ENCODE data around the gene ITPK1.

The ITPK1 gene

DNA sequence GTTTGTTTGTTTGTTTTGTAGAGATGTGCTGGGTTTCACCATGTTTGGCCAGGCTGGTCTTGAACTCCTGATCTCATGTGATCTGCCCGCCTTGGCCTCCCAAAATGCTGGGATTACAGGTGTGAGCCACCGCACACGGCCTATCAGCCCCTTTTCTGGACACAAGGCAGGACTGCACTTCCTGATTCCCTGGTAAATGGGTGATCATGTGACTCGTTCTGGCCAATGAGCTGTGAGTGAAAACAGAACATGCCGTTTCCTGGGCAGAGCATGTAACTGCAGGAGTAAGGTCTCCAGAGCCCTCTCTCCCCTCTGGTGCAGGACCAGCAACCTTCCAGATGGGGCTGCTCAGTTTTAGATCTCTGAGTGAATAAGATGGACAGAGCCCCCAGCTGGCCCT is 92.7 kb downstream of the ITPK1 start:
- no peak for DNase-seq

DNA sequence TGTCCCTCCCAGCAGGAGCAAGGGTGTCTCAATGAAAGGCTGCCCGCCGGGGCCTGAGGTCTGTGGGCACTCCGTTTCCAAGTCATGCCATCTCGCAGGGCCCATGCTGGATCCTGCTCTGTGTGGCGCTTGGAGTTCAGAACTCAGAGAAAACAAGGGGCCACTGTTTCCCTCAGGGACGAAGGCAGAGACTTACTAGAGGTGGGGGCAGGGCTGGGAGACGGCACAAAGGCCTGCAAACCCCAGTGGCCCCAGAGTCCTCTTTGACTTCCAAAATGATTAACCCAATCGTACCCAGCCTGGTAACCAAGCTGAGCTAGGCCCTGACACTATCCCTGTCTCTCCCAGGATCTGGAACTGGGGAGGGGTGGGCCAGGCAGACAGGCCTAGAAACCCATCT is 95.8 kb downstream of the ITPK1 start:
- DNase-seq: no peak

DNA sequence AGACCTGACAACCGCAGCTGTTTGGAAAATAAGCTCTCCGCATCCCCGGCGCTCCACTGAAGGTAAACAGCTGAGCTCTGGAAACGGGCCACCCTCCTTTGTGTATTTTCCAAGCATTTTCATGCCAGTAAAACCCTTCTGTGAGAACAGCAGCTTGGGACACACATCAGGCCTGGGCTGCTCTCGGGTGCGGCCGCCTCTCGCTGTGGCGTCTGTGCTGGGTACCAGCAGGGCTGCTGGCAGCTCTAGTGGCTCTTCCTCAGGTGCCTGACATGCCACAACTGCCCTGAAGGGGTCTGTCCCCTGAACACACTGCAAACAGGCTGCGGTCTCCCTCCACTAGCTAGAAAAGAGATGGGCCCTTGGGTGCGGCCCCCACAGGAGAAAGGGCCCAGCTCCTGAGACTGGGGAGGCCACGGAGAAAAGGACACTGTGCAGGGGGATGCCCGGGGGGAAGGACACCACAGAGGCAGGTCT is 96.3 kb downstream of the ITPK1 start:
- DNase-seq: peak; percentile 31

DNA sequence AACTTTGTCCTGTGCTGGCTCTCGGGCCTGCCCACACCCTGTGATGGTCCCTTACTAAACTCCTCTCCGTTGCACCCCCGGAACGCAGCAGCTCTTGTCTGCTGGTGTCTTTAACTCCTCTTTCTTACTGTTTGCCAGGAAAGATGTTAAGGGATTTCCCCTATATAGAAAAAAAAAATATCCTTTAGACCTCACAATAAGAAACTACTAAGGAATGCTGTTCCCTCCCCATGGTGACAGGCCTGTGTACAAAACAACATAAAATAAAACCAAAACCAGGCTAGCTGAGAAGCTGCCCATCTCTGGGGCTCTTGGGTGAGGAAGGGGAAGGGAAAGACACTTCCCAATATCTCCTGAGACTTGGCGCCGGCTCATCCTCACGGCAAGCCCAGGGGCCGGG is 97.4 kb downstream of the ITPK1 start:
- no peak for DNase-seq

DNA sequence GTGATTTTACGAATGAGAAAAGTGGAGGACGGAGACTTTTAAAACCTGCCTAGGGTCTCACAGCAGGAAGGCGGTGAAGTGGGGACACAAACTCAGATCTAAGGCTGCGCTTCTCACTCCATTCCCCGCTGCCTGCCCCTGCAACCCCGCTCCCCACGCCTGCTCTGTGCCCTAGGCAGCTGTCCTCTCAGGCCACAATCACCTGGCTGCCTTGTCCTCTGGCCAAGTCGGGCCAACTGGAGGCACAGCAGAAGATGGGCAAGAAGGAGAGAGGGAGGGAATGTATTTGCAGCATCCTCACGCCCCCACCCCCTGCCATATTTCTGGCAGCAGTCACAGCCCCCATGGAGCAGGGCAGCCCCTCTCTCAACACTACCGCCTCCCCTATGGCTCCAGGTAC is 97.8 kb downstream of the ITPK1 start:
- no peak for DNase-seq

DNA sequence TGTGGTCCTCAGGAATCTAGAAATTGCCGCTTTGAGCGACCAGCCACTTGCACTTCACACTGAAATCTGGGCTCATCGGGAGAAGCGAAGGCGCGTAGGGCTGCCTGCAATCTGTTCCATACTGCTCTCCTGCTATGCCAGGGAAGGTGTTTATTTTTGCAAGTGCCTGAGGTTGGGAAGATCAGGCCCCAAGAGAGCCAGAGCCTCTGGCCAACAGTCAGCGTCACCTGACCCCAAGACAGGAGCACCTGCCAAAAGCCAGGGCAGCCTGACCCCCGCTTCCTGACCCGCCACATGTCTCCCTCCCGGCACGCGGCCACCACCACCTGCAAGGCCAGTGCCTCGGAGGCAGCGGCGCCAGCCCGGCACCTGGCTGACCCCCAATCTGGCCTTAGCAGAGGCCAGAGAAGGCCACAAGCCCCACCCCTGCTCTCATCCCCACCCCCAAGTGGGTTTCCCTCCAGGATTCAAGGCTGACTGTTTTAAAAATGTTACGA is 98.4 kb downstream of the ITPK1 start:
- no peak for DNase-seq

DNA sequence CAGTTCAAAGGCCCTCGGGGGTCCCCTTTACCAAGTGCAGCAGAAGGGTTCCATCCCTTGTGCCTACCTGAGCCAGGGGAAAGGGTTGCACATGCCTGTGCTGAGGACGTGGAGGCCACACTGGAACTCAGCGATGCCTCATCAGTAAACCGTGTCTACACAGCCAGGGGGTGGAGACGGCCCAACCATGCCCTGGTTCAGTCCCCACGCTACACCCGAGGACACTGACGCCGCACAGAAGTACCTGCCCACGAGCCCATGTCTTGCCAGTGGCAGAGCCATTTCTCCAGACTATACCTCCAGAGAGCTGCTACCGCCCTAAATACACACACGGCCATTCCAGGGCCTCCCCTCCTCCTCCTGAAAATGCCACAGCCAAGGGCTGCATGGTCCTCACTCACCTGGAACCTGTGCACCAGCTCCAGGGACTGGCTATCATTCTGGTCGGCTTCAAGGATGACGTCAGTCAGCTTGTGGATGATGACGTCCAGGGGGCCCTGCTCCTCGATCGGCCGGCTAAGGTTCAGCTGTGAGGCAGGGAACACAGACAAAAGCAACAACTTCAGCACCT is 99.4 kb downstream of the ITPK1 start:
- DNase-seq: no peak

DNA sequence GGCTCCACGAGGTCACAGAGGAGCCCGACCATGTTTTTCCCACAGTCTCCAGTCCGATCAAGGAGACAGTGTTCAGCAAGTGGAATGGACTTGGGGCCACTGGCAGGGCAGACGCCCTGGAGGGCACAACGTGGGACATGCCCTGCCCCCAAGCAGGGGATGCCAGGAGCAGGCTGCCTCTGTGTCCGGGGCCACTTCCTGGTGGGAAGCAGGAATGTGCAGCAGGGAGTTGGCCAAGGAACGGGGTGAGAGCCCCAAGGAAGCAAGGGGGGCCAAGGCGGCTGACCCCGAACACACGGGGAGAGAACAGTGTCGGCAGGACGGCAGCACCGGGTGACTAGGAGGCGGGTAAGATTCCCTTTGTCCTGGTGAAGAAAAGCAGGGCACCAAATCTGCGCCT is 100.2 kb downstream of the ITPK1 start:
- DNase-seq: no peak

DNA sequence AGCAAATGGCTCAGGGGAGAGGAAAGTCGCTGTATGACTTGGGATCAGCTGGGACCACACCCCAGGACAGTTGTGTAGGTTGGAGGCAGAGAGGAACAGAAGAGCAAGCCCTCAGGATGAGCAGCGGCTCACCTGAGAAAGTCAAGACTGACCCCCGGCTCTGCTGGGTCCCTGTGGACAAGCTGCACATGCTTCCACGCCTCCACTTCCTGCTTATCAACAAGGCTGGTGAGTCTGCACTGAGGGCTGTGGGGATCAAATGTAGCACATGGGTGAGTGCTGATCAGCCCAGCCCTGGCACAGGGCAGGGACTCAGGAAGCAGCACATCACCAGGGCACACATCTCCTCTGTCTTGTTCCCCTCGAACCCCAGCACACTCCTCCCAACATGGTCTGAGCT is 100.7 kb downstream of the ITPK1 start:
- DNase-seq: no peak

DNA sequence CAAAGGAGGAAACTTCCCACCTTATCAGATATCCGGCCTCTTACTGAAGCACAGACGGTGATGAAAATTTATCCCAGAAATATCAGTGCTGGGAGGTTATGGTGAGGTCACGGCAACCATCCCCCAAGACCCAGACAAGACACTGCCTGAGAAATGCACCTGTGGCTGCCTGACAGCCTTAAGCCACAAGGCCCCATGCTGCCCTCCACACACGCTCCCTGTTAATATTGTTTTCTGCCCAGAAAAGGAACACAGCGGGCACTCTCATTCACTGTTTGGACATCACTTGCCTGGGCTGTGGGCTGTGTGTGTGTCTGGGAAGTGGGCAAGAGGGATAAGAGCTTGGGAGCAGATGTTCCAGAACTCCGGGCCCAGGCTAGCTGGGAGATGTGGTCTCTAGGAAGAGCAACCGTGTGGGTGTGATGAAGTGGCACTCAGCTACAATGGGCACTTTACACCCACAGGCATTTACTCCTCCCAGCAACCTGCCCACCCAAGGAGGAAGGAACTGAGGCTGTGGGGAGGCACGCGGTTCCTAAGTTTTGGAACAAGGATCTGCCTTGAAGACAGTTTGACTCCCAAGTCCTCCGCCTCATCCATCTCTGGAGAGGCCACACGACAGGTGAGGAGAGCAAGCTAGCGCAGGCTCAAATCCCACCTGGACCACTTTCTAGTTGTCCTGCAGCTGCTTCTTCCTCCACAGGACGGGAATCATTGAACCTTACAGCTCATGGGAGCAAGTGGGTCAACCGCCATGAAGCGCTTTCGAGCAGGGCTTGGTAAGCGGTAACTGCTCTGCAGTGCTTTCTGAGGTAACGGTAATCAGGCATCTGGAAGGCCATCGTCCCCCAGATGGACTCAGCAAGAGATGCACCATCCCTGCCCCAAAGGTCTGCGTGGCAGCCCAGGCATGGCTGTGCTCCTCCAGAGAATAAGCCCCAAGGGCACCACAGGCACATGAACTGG is 101.4 kb downstream of the ITPK1 start:
- no peak for DNase-seq

DNA sequence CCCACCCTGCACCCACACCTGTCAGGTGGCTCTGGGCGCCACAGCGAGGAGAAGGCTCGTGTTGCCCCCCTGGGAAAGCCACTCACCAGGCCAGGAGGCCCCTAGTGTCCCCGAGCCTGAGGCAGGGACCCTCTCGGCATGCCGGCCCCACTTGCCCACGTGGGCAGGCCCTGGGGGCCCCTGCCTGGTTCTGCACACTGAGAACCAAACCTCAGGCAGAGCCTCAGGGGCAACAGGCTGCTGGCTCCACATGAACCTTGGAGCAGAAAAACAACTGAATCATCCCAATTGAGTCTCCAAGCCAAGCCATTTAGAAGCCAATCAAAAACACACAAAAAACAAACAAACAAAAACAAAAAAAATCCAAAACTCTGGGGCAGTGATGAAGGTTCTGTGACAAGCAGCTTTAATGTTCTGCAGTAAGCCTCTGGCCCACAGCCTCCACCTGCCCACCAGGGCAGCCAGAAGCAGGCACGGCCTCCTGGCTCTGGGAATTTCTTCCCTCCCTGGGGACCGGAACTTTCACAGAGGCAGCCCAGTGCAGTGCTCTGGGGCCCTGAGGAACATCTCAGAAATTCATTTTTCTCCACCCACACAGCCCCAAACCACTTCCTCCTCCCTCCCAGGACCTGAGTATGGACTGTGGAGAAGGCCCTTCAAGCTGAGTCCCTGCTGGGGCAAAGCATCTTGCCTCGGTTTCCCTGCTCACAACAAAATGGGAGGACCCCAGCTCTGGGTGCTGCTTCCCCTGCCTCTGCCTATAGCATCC is 102.6 kb downstream of the ITPK1 start:
- DNase-seq: no peak

DNA sequence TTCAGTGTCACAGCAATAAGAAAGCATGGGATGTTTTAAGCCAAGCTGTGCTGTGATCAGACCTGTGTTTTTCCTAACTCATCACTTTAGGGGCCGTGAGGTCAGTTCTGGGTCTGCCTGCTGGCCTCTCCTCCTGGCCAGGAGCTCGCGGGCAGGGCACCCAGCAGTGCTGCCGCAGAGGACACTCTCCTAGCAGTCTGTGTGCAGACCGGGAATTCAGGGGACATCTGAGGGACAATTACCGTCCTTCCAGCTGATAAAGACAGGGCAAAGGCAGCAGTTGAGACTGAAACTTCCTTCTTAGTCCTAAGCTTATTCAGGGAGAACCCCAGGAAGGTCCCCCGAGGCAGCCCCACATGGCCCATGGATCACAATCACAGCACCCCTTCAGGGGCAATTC is 103.2 kb downstream of the ITPK1 start:
- no peak for DNase-seq

DNA sequence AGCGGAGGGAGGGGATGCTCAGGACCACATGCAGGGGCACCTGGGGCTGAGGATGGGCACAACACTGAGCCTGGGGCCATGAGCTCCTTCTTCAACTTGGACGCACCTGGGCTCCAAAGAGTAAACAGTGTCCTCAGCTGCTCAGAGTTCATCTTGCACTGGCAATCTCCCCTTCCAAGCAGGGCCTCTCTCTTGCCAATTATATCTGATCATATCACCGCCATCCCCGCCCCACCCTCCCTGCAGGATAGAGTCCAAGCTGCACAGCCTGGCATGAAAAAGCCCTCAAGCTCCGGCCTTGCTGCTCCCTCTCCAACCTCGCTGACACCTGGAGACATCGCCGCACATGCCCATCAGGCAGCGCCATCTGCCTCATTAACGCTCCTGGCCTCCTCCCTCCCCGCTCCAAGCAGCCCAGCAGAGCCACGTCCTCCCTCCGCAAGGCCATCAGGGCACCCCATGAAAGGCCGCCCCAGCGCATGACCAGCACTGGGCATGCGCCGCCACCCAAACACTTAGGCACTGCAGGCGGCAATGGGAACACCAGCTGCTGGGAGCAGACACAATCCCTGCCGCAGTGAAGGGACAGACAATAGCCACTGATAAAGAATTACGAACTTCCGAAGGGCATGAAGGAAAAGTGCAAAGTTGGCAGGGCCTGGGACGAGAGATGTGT is 103.9 kb downstream of the ITPK1 start:
- DNase-seq: peak; percentile 63

DNA sequence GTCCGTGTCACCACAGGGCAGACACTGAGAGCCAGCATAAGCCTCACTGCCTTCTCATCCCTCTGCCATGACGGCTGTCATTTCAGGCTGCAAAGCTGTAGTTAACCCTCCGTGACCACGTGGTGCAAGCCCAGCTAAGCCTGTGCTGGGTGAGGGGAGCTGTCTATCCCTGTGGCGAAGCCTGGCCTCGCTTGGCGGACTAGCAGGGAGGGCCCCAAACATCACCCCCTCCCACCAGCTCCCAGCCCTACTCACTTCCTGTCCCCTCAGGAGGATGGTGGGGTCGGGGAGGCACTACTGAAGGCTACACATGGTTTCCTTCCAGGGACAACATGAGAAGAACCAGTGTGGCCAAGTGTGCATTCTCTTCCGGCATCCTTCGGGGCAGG is 104.6 kb downstream of the ITPK1 start:
- DNase-seq: no peak

DNA sequence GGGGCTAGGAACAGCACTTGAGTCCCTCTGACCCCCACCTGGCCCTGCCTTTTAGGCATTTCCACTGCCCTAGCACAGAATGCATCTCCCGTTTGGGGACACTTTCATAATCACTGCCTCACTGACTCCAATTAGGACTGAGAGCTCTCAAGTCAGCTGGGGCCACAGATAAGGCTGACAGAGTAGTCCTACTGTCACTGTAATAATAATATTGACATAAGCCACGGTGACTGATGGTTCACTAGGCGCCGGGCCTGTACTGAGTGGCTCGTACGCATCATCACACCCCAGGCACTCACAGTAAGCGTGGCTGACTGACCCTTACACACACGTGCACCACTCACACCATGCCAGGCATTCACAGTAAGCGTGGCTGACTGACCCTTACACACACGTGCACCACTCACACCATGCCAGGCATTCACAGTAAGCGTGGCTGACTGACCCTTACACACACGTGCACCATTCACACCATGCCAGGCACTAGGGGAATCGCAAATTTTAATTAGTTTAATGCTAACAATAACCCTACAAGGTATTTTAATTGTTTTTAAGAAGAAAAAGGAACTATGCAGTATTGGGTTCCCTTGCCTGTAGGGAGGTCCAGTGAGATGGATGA is 105.1 kb downstream of the ITPK1 start:
- peak; percentile 35 for DNase-seq

DNA sequence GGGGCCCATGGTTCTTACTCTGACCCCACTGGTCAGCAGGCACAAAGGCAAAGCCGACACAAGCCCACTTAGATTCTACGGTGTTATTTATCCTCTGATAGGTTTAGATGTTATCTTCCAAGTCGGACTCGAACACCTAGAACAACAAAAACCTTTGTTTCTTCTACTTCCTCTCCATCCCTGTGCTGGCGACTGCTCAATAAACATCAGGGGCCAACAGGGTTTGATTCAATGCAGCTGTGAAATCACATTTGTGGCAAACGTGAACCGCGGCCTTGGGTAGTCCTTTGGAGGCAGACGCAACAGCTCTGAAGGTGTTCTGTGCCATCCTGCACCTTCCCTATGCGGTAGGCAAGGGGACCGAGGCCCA is 105.6 kb downstream of the ITPK1 start:
- no peak for DNase-seq

DNA sequence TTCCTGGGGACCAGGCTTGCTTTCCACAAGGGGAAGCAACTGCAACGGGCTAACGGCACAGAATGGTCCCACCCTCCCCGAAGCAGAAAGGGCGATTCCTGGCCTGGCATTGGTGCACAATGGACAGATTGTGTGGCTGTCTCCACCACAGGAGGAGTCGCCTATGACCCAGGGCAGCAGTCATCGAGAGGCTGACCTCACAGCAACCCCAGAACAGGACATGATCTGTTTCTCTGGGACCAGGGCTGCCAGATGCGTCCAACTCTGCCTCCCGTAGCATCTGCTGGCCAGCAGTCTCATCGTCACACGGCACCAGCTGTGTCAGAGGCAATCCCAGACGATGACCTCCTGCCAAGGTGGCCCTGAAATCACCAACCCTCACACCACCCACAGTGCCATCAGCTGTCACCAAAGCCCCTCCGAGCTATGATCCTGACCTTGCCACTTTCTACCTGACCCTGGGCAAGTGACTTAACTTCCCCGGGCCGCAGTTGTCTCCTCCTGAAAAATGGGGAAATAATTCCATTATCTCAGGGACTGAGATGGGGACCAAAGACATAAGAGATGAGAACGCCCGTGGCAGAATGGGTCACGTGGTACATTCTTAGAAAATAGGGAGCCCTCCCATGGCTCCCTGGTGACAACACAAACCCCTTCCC is 106.1 kb downstream of the ITPK1 start:
- DNase-seq: no peak

DNA sequence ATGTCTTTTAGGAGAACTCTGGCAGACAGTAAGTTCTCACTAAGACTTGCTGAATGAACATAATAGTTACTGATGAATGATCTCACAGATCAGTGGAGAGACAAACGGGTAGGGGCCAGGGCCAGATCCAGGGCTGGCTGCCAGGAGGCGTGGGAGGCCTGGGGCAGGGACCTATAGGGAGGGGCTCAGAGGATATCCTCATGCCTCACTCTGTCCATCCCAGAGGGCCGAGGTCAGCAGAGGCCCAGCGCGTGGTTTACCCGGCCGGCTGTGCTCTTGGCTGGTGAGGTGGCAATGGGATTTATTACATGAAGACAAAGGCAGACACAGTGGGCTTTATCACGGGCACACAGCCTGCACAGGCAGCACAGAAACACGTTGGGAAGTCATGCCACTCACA is 107.3 kb downstream of the ITPK1 start:
- no peak for DNase-seq

DNA sequence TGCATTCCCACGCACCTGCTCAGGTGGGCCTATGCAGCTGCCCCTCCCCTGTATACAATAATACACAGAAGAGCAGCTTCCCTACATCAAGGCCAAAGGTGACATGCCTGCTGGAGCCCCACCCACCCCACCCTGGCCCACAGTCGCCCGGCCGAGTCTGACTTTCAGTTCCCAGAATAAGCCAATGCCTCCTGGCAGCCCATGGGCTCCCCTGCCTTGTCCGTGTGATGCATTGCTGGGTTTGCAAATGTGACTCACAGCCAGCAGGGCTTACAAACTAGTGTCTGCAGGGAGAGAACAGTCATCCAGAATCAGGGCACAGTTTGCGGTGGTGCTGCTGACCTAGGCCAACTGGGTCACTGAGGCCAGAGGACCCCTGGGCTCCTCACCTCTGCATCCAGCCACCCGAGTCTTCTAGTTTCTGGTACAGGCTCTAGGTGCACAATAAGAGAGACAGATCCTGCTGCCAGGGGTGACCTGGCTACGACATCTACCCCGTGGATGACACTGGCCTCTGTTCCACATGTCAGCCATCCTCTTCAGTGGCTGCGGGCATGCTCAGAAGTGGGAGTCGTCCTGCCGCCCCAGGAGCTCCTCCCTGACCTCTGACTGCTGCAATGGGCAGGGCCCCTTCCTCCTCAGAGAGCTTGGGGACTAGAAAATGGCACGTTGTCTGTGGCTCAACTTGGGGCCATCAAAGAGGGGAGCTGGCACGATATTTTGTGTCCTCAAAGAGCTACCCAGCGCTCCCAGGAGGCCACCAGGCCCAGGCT is 108.3 kb downstream of the ITPK1 start:
- no peak for DNase-seq

DNA sequence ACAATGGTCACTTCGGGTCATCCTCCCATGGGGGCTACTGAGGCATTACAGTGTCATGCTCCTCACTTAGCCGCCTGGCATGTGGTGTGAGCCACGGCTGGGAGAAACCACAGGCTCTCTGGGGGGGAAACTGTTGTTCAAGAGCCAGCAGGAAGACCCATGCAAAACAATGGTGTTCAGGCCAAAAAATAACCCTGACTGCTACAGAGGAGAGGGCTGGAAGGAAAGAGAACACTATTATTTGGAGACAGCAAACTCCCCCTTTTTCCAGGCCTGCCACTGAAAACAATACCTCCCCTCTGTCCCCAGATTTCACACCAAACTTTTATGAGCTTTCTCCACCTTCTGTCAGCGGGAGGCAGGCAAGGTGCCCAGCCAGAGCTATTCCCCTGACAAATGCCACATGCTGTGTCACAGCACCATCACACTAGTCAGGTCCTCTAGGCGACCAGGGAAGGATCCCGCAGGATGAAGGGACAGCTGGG is 109.1 kb downstream of the ITPK1 start:
- DNase-seq: no peak

DNA sequence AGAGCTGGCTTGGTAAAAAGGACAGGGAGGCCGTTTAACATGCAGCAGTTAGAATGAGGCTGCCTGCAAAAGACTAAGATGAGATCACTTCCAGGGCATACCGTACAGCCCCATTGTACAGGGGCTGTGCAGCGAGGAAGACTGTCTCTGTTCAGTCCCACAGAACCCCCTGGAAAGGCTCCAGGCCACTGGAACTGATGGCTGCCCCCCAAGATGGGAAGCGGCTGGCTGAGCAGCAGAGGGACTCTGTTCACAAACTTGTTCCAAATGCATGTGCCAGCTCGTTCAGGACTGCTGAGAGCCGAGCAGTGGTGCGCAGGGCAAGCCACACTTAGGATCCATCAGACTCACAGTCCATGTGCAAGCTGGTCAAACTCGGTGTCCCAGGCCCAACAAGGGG is 109.9 kb downstream of the ITPK1 start:
- DNase-seq: no peak
